Ovary (tissue), 9 donors: ENCODE data around the gene CCL13. TPM values are rescaled to one million over a fixed set of nuclear protein-coding genes. Genes with fewer than 3 reads are reported as not detected.
"Not testable (repeated sequence)": the region's sequence is repeated elsewhere in the genome, so short reads cannot be mapped to it uniquely, and the experiment has no call there.

Source experiments
- DNase-seq, 5 donors: peaks; one replicate each; pipeline ENCODE4 v3.0.0-alpha.2; 2019 to 2020
- H3K27ac ChIP-seq, 2 donors: fragments of 200-600 bp; one replicate each; pipeline versions ENCODE4 v1.5.1 to v1.8.0; 2019 to 2022
- H3K27me3 ChIP-seq: fragments of 200-600 bp; one replicate; pipeline ENCODE4 v1.8.0; 2022
- H3K36me3 ChIP-seq: fragments of 200-600 bp; sonication (generic); one replicate; pipeline ENCODE4 v1.5.1; 2019
- H3K4me1 ChIP-seq: one replicate; pipeline ENCODE4 v1.8.1; 2013; ENCODE audit warnings: mild to moderate bottlenecking, moderate library complexity; ENCODE audit not compliant: insufficient read depth
- H3K4me3 ChIP-seq: fragments of 200-600 bp; sonication (generic); one replicate; pipeline ENCODE4 v1.5.1; 2017
- H3K9me3 ChIP-seq, 2 donors: fragments of 200-600 bp in 1 of 2; sonication (generic) in 1 of 2; one replicate each; pipeline versions ENCODE4 v1.5.1 to v1.8.1; 2013 to 2019; ENCODE audit warnings: mild to moderate bottlenecking in 1 of 2, moderate library complexity in 1 of 2
- EP300 ChIP-seq: sonication (generic); formaldehyde crosslinking; IDR thresholded peaks from one replicate; pipeline ENCODE4 v1.6.1; 2017; ENCODE audit warnings: antibody characterized with exemption
- POLR2A ChIP-seq: fragments of 450-650 bp; IDR thresholded peaks from one replicate; pipeline ENCODE4 v1.6.1; 2017; ENCODE audit warnings: antibody characterized with exemption, mild to moderate bottlenecking, moderate library complexity
- WGBS, 3 donors: extraction: QIAGEN DNeasy Blood & Tissue Kit in 1 of 3; methylation state at CpG; one replicate each; pipeline versions ENCODE4 v1.1.5 to v1.1.7; 2013 to 2017; 5-methylcytosine and 5-hydroxymethylcytosine counted together
- intact Hi-C, 4 donors: fragments of 100-400 bp; cut with DNase I; formaldehyde crosslinking; loops; one replicate each; pipeline versions ENCODE4 v1.11.0 to v1.15.1; 2022 to 2023
- polyA plus RNA-seq, 2 donors: library from polyadenylated mRNA; stranded (reverse); fragments of 200-250 nt in 1 of 2; fragments of 350-450 nt in 1 of 2; fragmentation: Illumina TruSeq in 1 of 2; extraction: RNeasy Lipid Tissue Mini Kit (QIAGEN cat#74804) in 1 of 2; gene quantifications; one replicate each; pipeline ENCODE4 v1.2.3, GENCODE V29; 2013 to 2014
- total RNA-seq, 7 donors: library from RNA; depleted of rRNA in 2 of 7; stranded (reverse); fragments of >200 nt in 2 of 7; fragmentation: NEBNext Ultra II Directional in 3 of 7; extraction: Animal tissue kit (Norgen Biotek cat#: 25700) in 3 of 7; gene quantifications; one replicate each; pipeline versions ENCODE4 v1.1.0 to v1.2.4, GENCODE V29; 2016 to 2023
- TF ChIP-seq, protein P1 (sequence below), 3 donors: fragments of 450-650 bp in 2 of 3; fragments of 200-600 bp in 1 of 3; IDR thresholded peaks; one replicate each; pipeline versions ENCODE4 v1.5.1 to v1.8.0; 2016 to 2022; ENCODE audit warnings: antibody characterized with exemption in 3 of 3, mild to moderate bottlenecking in 1 of 3
- donor health status: DM: no; HTN: no; CAD: no; lungs with moderate emphysema.
- donor health status: DM: no; HTN: no; CAD: no.
- donor health status: Bipolar disorder and iron deficiency.
- donor health status: DM: yes; HTN: yes; CAD: no.
- donor health status: DM: no; HTN: no; CAD: no.
- donor health status: DM: yes; HTN: yes; CAD: no.

The CCL13 gene
- total and polyA plus RNA-seq, 9 donors = 0.47 to 5.1 (median 0.59) TPM; not detected in 4

DNA sequence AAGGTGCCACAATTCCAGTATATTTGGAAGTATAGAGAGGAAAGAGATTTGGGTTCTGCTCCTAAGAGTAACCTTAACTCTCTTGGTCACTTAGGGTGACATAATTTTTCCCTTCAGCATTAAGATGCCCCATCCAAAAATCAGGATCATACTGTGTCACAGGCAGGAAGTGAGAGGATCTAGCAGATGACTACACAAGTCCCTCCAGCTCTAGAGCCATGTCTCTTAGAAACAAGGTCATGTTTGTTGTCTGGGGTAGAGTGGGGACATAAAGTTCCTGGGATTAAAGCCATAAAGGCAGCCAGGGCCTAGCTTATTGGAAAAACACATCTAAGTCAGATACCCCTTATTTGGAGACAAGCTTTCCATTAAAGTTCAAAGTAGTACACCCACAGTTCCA, 34.3 kb upstream of the CCL13 start:
- Histone ChIP-seq H3K36me3 (no peaks in the 10 kb centered on the region), H3K4me1 (no peaks in the 10 kb centered on the region), H3K9me3 (no peaks in the 10 kb centered on the region), H3K4me3 (no peak overlapping the region), H3K27ac (no peak overlapping the region), H3K27me3 (no peaks in the 10 kb centered on the region)
- DNase-seq = no peak
- TF ChIP-seq POLR2A (no peak), EP300 (no peak)
- TF ChIP-seq, protein P1, sequence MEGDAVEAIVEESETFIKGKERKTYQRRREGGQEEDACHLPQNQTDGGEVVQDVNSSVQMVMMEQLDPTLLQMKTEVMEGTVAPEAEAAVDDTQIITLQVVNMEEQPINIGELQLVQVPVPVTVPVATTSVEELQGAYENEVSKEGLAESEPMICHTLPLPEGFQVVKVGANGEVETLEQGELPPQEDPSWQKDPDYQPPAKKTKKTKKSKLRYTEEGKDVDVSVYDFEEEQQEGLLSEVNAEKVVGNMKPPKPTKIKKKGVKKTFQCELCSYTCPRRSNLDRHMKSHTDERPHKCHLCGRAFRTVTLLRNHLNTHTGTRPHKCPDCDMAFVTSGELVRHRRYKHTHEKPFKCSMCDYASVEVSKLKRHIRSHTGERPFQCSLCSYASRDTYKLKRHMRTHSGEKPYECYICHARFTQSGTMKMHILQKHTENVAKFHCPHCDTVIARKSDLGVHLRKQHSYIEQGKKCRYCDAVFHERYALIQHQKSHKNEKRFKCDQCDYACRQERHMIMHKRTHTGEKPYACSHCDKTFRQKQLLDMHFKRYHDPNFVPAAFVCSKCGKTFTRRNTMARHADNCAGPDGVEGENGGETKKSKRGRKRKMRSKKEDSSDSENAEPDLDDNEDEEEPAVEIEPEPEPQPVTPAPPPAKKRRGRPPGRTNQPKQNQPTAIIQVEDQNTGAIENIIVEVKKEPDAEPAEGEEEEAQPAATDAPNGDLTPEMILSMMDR (IDR thresholded peaks at IDR 0.05) = no peak
- intact Hi-C loops = no loop called here

GRCh38 chr17:34327580-34327979, 28.7 kb upstream of the CCL13 start:
- WGBS, 3 donors = 6 to 11% (median 6%) methylated on average over 4 of the region's 4 CpGs
- H3K9me3 ChIP-seq, H3K4me1 ChIP-seq, H3K36me3 ChIP-seq, intact Hi-C loops, H3K27me3 ChIP-seq, DNase-seq, H3K27ac ChIP-seq, H3K4me3 ChIP-seq: not testable (repeated sequence)

DNA sequence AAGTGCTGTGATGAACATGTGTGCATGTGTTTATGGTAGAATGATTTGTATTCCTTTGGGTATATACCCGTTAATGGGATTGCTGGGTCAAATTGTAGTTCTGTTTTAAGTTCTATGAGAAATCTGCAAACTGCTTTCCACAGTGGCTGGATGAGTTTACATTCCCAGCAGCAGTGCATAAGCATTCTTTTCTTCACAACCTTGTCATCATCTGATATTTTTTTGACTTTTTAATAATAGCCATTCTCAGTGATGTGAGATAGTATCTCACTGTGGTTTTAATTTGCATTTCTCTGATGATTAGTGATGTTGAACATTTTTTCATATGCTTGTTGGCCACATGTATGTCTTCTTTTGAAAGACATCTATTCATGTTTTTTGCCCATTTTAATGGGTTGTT, 18.6 kb upstream of the CCL13 start:
- TF ChIP-seq EP300 (no peak), POLR2A (no peak)
- TF ChIP-seq, protein P1 (IDR thresholded peaks at IDR 0.05) = no peak
- H3K27me3 ChIP-seq = no peaks in the 10 kb centered on the region
- no peaks in the 10 kb centered on the region for H3K4me1 ChIP-seq
- H3K4me3 ChIP-seq = no peak overlapping the region
- intact Hi-C loops = no loop called here
- 62 to 72% (median 63%) methylated on average over 1 of the region's 1 CpG for WGBS, 3 donors
- H3K9me3 ChIP-seq = no peaks in the 10 kb centered on the region
- H3K36me3 ChIP-seq = no peaks in the 10 kb centered on the region
- no peak for DNase-seq
- H3K27ac ChIP-seq = no peak overlapping the region

GRCh38 chr17:34339138-34339770, 17.0 kb upstream of the CCL13 start:
- Histone ChIP-seq H3K4me3 (no peak overlapping the region), H3K36me3 (no peaks in the 10 kb centered on the region), H3K4me1 (no peaks in the 10 kb centered on the region), H3K27ac (no peak overlapping the region), H3K27me3 (no peaks in the 10 kb centered on the region), H3K9me3 (no peaks in the 10 kb centered on the region)
- TF ChIP-seq EP300 (no peak), POLR2A (no peak)
- TF ChIP-seq, protein P1 (IDR thresholded peaks at IDR 0.05) = no peak
- DNase-seq = no peak
- intact Hi-C loops = no loop called here
- WGBS, 3 donors = 78 to 86% (median 84%) methylated on average over 3 of the region's 3 CpGs

DNA sequence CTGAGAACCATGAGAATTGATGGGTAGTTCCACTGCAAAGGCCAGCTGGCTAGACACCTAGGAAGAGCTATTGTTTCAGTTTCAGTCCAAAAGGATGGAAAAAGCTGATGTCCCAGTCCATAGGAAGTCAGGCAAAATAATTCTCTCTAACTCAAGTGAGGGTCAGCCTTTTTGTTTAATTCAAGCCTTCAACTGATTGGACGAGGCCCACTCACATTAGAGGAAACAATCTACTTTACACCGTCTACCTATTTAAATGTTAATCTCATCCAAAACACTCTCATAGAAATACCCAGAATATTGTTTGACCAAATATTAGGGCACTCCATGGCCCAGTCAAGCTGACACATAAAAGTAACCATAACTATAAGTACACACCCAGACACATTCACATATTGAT, 14.4 kb upstream of the CCL13 start:
- H3K36me3 ChIP-seq = no peaks in the 10 kb centered on the region
- intact Hi-C loops = no loop called here
- DNase-seq = no peak
- 92 to 94% (median 92%) methylated on average over 2 of the region's 2 CpGs for WGBS, 3 donors
- no peaks in the 10 kb centered on the region for H3K9me3 ChIP-seq
- H3K27me3 ChIP-seq = no peaks in the 10 kb centered on the region
- H3K27ac ChIP-seq = no peak overlapping the region
- H3K4me1 ChIP-seq = no peaks in the 10 kb centered on the region
- TF ChIP-seq, protein P1 (IDR thresholded peaks at IDR 0.05) = no peak
- TF ChIP-seq POLR2A (no peak), EP300 (no peak)
- no peak overlapping the region for H3K4me3 ChIP-seq
